MG63 (cell line): ENCODE data around the gene APOBEC3C. TPM values are rescaled to one million over a fixed set of nuclear protein-coding genes. Genes with fewer than 3 reads are reported as not detected.
"Not testable (repeated sequence)": the region's sequence is repeated elsewhere in the genome, so short reads cannot be mapped to it uniquely, and the experiment has no call there.

Source experiments
- DNase-seq: peaks from one replicate; pipeline ENCODE4 v3.0.0-alpha.2; 2020
- H3K27me3 ChIP-seq: fragments of 250-450 bp; sonication (Bioruptor Pico); 2 replicates; pipeline ENCODE4 v1.5.1; 2020; ENCODE audit warnings: mild to moderate bottlenecking, moderate library complexity
- H3K36me3 ChIP-seq: fragments of 250-450 bp; sonication (Bioruptor Pico); 2 replicates; pipeline ENCODE4 v1.5.1; 2020; ENCODE audit warnings: mild to moderate bottlenecking, moderate library complexity
- H3K4me3 ChIP-seq: fragments of 250-450 bp; sonication (Bioruptor Pico); 2 replicates; pipeline ENCODE4 v1.5.1; 2020; ENCODE audit warnings: mild to moderate bottlenecking, moderate library complexity
- H3K9me3 ChIP-seq: fragments of 250-450 bp; sonication (Bioruptor Pico); 2 replicates; pipeline ENCODE4 v1.5.1; 2020; ENCODE audit warnings: mild to moderate bottlenecking, moderate library complexity
- total RNA-seq: library from RNA; depleted of rRNA; stranded (reverse); fragments of >200 nt; shearing (Covaris generic); gene quantifications from 2 replicates; pipeline ENCODE4 v1.2.3, GENCODE V29; 2014; ENCODE audit warnings: low replicate concordance

Gene APOBEC3C
- total RNA-seq, 1 experiment from 2014 or later, result 2.0 TPM

DNA sequence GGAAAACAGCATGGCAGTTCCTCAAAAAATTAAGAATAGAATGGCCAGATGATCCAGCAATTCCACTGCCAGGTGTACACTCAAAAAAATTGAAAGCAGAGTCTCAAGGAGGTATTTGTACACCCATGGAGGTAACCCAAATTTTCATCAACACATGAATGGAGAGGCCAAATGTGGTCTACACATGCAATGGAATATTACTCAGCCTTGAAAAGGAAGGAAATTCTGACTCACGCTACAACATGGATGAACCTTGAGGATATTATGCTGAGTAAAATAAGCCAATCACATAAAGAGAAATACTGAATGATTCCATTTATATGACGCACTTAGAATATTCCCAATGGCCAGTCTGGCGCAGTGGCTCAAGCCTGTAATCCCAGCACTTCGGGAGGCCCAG, 36.8 kb upstream of the APOBEC3C start:
- H3K27me3 ChIP-seq, DNase-seq, H3K36me3 ChIP-seq, H3K9me3 ChIP-seq, H3K4me3 ChIP-seq: not testable (repeated sequence)

DNA sequence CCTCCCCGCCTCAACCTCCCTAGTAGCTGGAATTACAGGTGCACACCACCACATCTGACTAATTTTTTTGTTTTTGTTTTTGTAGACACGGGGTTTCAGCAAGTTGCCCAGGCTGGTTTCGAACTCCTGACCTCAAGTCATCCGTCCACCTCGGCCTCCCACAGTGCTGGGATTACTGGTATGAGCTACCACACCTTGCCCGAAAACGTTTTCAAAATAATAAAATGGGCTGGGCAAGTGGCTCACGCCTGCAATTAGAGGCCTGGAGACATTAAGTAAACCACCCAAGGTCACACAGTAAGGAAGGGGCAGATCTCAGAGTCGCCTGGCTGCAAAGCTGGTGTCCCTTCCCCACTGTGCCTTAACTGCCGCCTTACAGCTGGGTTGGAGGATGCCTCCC, 33.5 kb upstream of the APOBEC3C start:
- not testable (repeated sequence) for H3K36me3 ChIP-seq, H3K9me3 ChIP-seq, H3K27me3 ChIP-seq, H3K4me3 ChIP-seq, DNase-seq

GRCh38 chr22:38981005-38981991, 32.8 kb upstream of the APOBEC3C start:
- Histone ChIP-seq H3K4me3 (no peak overlapping the region), H3K9me3 (peaks cover 3% of the 10 kb centered on the region; the same call in 1 of the 2 replicates), H3K27me3 (peaks cover 2% of the 10 kb centered on the region; the same call in 1 of the 2 replicates), H3K36me3 (no peaks in the 10 kb centered on the region)
- DNase-seq, result peak; percentile 28

DNA sequence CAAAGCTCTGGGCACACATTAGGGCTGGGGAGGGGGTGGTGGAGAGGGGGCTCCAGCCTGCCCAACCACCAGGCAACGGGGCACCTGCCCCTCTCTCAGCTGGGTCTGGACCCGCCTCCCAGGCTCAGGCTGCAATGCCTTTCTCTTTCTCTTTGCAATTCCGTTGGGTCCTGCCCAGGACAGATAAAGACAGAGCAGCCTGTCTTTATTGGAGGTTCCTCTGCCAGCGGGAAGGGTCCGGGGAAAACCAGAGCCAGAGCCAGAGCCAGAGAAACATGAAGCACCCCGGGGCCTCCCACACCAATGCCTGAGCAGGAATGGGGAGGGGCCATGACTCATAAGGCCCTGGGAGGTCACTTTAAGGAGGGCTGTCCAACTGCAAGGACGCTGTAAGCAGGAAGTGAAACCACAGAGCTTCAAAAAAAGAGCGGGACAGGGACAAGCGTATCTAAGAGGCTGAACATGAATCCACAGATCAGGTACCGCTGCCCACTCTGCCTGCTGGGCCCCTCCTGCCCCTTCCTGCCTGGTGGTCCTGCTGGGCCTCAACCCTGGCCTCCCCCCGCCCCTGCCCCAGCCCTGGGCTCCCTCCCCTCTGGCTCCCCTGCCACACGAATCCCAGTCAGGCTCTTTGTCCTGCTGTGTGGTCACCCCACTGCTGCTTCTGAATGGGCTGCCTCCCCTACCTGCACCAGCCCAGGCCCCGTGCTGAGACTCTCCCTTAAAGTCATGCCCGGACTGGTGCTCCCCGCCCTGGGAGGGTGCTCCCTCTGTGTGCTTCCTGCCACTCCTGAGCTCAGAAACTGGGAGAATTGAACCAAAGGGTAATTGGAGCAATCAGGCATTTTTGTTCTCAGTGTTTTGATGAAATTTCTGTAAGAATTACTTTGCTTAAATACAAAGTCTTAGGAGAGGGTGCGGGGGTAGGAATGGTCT, 31.8 kb upstream of the APOBEC3C start, which contains the start of gene APOBEC3B:
APOBEC3B (plus strand) TSS at position 356 of the 936 bp plus-strand sequence; CDS start at position 463, 107 bp downstream.
- Histone ChIP-seq H3K27me3 (peaks cover 2% of the 10 kb centered on the region; the same call in 1 of the 2 replicates), H3K9me3 (peaks cover 3% of the 10 kb centered on the region; the same call in 1 of the 2 replicates), H3K4me3 (peak within 1 kb of the TSS; percentile 41), H3K36me3 (no peaks in the 10 kb centered on the region)
- DNase-seq, result peak; percentile 94

DNA sequence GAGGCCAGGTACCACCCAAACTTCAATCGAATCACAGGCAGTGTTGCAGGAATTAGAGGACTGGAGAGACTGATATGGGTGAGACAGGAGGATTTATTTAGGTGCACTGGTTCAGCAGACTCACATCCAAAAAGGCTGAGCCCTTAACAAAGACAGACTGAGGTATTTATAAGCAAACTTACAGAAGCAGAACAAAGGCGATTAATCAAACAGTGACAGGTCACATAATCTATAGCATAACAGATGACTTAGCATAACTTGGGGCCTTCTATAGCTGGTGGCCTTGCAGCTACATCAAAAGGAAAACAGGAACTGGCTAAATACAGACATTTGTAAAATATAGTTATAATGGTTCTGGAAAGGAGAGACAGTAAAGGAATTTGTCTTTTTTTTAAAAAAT, 29.8 kb upstream of the APOBEC3C start:
- Histone ChIP-seq H3K36me3 (no peaks in the 10 kb centered on the region), H3K9me3 (peaks cover 3% of the 10 kb centered on the region; the same call in 1 of the 2 replicates), H3K27me3 (0 out of 2 replicates have a peak, but pooled peaks cover under 1% of the 10 kb centered on the region), H3K4me3 (no peak overlapping the region)
- no peak for DNase-seq

DNA sequence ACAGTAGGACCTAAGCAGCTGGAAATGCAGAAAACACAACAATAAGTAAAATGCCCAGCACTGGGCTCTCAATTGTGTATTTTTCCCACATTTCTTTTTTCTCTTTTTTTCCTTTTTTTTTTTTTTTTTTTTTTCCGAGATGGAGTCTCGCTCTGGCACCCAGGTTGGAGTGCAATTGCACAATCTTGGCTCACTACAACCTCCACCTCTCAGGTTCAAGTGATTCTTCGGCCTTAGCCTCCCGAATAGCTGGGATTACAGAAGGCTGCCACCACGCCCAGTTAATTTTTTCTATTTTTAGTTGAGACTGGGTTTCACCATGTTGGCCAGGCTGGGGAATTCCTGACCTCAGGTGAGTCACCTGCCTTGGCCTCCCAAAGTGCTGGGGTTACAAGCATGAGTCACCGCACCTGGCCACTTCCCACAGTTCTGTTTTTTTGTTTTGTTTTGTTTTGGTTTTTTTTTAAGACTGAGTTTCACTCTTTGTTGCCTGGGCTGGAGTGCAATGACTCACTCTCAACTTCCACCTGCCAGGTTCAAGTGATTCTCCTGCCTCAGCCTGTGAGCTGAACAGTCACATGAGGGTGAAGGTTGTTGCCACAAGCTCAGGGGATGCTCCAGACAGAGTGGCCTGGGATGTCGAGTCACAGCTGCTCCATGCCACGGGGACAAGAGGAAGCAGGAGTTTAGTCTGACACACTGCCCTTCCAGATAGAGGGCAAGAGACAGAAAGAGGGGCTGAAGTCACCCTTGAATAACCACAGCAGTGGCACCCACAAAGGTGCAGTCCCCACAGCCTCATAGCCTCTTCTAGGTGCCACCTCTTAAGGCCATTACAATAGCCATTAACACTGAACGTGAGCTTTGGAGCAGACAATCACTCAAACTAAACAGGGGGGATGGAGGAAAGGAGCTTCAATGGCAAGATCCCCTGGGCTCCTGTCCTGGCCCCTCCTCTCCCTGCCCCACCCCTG, 29.0 kb upstream of the APOBEC3C start:
- H3K9me3 ChIP-seq, H3K36me3 ChIP-seq, H3K27me3 ChIP-seq, H3K4me3 ChIP-seq: not testable (repeated sequence)
- peak; percentile 23 for DNase-seq

DNA sequence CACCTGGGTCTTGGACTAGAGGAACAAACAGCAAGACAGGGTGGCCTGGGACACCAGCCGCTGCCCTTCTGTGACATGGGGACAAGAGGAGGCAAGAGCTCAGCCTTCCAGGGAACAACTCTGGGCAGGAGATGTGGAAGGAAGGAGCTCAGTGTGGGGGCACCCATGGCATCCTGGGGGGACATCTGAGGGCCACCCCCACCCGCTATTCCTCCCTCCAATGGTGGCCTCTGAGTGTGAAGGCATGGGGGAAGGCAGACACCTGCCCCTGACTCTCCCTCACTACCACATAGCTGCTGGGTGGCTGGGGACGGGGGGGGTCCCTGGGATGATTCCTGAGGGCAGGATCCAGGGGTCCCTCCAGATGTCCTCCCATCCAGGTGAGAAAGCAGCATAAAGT, 27.4 kb upstream of the APOBEC3C start:
- Histone ChIP-seq H3K27me3 (no peaks in the 10 kb centered on the region), H3K36me3 (no peaks in the 10 kb centered on the region), H3K4me3 (no peak overlapping the region), H3K9me3 (peaks cover 3% of the 10 kb centered on the region; the same call in 1 of the 2 replicates)
- DNase-seq, result no peak

- Histone ChIP-seq H3K4me3 (no peak overlapping the region), H3K36me3 (no peaks in the 10 kb centered on the region), H3K27me3 (no peaks in the 10 kb centered on the region), H3K9me3 (peaks cover 3% of the 10 kb centered on the region; the same call in 1 of the 2 replicates)
- no peak for DNase-seq
These were observed 26.7 kb upstream of the APOBEC3C start for GRCh38 chr22:38987171-38987895.

GRCh38 chr22:38989466-38989865, 24.6 kb upstream of the APOBEC3C start:
- no peak for DNase-seq
- Histone ChIP-seq H3K36me3 (no peaks in the 10 kb centered on the region), H3K9me3 (no peaks in the 10 kb centered on the region)

DNA sequence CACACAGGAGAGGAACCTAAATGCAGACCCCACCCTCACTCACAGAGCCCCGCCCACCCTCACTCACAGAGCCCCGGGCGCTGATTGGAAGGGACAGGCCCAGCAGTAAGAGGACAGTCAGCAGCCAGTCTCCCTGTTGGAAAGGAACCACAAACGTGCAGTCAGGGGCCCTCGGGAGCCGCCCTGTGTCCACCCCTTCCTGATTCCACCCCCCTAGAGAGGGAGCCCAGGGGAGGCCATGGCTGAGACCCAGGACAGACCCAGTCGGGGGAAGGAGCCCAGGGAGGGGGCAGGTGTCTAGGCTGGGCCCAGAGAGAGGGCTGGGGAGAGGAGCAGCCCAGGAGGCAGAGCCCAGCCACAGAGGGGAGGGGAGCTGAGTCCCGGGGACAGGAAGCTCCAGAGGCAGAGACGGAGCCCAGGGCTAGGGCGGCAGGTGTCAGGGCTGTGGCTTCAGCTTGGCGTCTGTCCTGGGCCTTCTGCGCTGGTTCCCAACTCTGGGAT, 21.1 kb upstream of the APOBEC3C start:
- not testable (repeated sequence) for DNase-seq, H3K27me3 ChIP-seq

More at GRCh38 chr22:38989466-38989865, 24.6 kb upstream of the APOBEC3C start:
- H3K27me3 ChIP-seq, result no peaks in the 10 kb centered on the region
- no peak overlapping the region for H3K4me3 ChIP-seq

GRCh38 chr22:38996105-38996504, 18.0 kb upstream of the APOBEC3C start:
- Histone ChIP-seq H3K4me3 (no peak overlapping the region), H3K27me3 (peaks cover 7% of the 10 kb centered on the region; the same call in 1 of the 2 replicates), H3K36me3 (no peaks in the 10 kb centered on the region), H3K9me3 (no peaks in the 10 kb centered on the region)
- no peak for DNase-seq

More for the DNA sequence above, 21.1 kb upstream of the APOBEC3C start:
- not testable (repeated sequence) for H3K9me3 ChIP-seq, H3K36me3 ChIP-seq, H3K4me3 ChIP-seq

- Histone ChIP-seq H3K4me3 (no peak overlapping the region), H3K9me3 (no peaks in the 10 kb centered on the region), H3K36me3 (no peaks in the 10 kb centered on the region), H3K27me3 (peaks cover 7% of the 10 kb centered on the region; the same call in 1 of the 2 replicates)
- no peak for DNase-seq
These were observed 16.5 kb upstream of the APOBEC3C start for GRCh38 chr22:38997518-38997917.

DNA sequence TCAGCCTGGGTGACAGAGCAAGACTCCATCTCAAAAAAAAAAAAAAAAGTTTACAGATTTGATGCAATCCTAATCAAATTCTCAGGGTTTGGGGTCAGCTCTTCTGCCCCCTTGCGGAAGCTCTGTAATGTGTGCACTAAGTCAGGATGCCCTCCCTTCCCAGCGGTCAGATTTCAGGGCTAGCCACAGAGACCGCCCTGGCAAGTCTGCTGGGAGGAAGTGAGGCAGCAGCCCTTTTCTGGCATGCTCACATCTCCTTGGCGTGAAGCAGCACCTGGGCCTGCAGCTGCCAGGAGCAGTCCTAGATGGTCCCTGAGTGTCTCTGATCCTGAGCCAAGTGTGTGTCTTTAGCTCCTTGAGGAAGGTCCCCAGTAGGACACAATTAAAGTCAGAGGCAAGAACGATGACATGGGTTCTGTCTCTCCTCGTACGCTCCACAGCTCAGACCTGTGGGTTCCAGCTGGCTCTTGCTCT, 10.9 kb upstream of the APOBEC3C start:
- H3K9me3 ChIP-seq, result no peaks in the 10 kb centered on the region
- H3K4me3 ChIP-seq, result no peak overlapping the region
- DNase-seq, result peak; percentile 74
- H3K36me3 ChIP-seq, result no peaks in the 10 kb centered on the region
- H3K27me3 ChIP-seq, result peaks cover 4% of the 10 kb centered on the region; the same call in 1 of the 2 replicates

GRCh38 chr22:39007177-39007576, 6.9 kb upstream of the APOBEC3C start:
- H3K4me3 ChIP-seq, result no peak overlapping the region
- no peaks in the 10 kb centered on the region for H3K27me3 ChIP-seq
- DNase-seq, result no peak
- H3K9me3 ChIP-seq, result no peaks in the 10 kb centered on the region
- no peaks in the 10 kb centered on the region for H3K36me3 ChIP-seq
